SH-SY5Y (cell line): ENCODE data around the gene XIAP.

Source experiments
- GATA2 ChIP-seq: IDR thresholded peaks from 2 replicates; pipeline ENCODE4 v1.6.1; 2011; ENCODE audit warnings: mild to moderate bottlenecking, low read depth, low read length
- GATA3 ChIP-seq: IDR thresholded peaks from 2 replicates; pipeline ENCODE4 v1.6.1; 2011; ENCODE audit warnings: low read depth, mild to moderate bottlenecking, low read length, moderate library complexity

Gene XIAP

GRCh38 chrX:123920105-123920785 lies 60.4 kb downstream of the XIAP start:
- TF ChIP-seq GATA2: no peak
- TF ChIP-seq GATA3: no peak

- TF ChIP-seq GATA2: no peak
- TF ChIP-seq GATA3: no peak
Observed at GRCh38 chrX:123923211-123923610, 63.4 kb downstream of the XIAP start.

GRCh38 chrX:123924186-123924585 lies 64.3 kb downstream of the XIAP start:
- no peak for TF ChIP-seq GATA3
- no peak for TF ChIP-seq GATA2

GRCh38 chrX:123927845-123928244 lies 68.0 kb downstream of the XIAP start:
- TF ChIP-seq GATA2 (no peak), GATA3 (no peak)

- TF ChIP-seq GATA2 (no peak), GATA3 (no peak)
Observed at GRCh38 chrX:123943074-123943473, 83.2 kb downstream of the XIAP start.

GRCh38 chrX:123943488-123943887 lies 83.6 kb downstream of the XIAP start:
- no peak for TF ChIP-seq GATA2
- no peak for TF ChIP-seq GATA3

- TF ChIP-seq GATA3: no peak
- TF ChIP-seq GATA2: no peak
Observed at GRCh38 chrX:123949846-123950245, 90.0 kb downstream of the XIAP start.

- no peak for TF ChIP-seq GATA3
- no peak for TF ChIP-seq GATA2
Observed at GRCh38 chrX:123959281-123960063, 99.6 kb downstream of the XIAP start.

- TF ChIP-seq GATA2 (no peak), GATA3 (no peak)
Observed at GRCh38 chrX:123960956-123961267, 101.1 kb downstream of the XIAP start.

- TF ChIP-seq GATA2: no peak
- no peak for TF ChIP-seq GATA3
Observed at GRCh38 chrX:123961268-123962005, 101.6 kb downstream of the XIAP start, which contains the start of gene STAG2. STAG2 (plus strand) TSS chrX:123961706; CDS start chrX:124022628, 60,922 bp downstream.

- no peak for TF ChIP-seq GATA2
- no peak for TF ChIP-seq GATA3
Observed at GRCh38 chrX:123962006-123962467, 102.2 kb downstream of the XIAP start.

- TF ChIP-seq GATA3 (no peak), GATA2 (no peak)
Observed at GRCh38 chrX:123962794-123963373, 103.0 kb downstream of the XIAP start.
